ENCODE measurements around the gene F2RL1. TPM values are rescaled to one million over a fixed set of nuclear protein-coding genes. Genes with fewer than 3 reads are reported as not detected.
"Not testable (repeated sequence)": the region's sequence is repeated elsewhere in the genome, so short reads cannot be mapped to it uniquely, and the experiment has no call there.

Gene F2RL1
- total RNA-seq, 1 experiment from 2014 or later, result 51.8 TPM

DNA sequence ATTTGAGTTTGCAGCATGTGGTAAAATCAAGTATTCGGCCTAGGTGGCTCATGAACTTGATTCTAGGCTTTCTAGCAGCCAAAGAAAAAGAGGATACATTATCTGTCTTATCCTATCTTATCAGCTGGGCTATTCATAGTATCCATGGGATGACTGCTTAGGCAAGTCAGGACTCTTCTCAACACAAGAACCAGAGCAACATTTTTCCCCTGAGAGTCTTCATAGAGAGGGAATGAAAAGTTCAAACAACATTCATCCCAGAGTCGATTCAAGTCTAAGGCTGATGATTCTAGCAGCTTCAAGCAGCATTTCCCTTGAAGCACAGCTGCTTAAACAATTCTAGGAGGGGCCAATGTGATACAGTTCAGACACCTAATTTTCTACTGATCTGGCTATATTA is 33.9 kb downstream of the F2RL1 start:
- Histone ChIP-seq H3K9me3 (0 out of 2 replicates have a peak, but pooled peaks cover 10% of the 10 kb centered on the region), H3K27me3 (replicated peaks; ENCODE audit: control insufficient read depth, insufficient read depth, low read length) (no peaks in the 10 kb centered on the region), H3K4me1 (peaks cover 46% of the 10 kb centered on the region), H3K4me3 (ENCODE audit: low read depth, low read length) (no peak overlapping the region), H3K36me3 (ENCODE audit: control insufficient read depth, insufficient read depth, low read length) (no peaks in the 10 kb centered on the region)
- intact Hi-C loops (cut with micrococcal nuclease; ENCODE audit: unreplicated experiment), result no loop called here
- Mint-ChIP-seq H3K27ac (ENCODE audit: unreplicated experiment) (no peak overlapping the region), H3K4me3 (ENCODE audit: unreplicated experiment) (no peak overlapping the region), H3K36me3 (ENCODE audit: insufficient read depth, unreplicated experiment) (no peaks in the 10 kb centered on the region), H3K4me1 (ENCODE audit: low read depth, unreplicated experiment) (peaks cover 35% of the 10 kb centered on the region), H3K27me3 (ENCODE audit: insufficient read depth, unreplicated experiment) (no peaks in the 10 kb centered on the region), H3K9me3 (ENCODE audit: unreplicated experiment) (peaks cover 11% of the 10 kb centered on the region)
- no TSS peak for BruUV-seq (replicated peaks)
- POLR2A ChIA-PET, result no interaction called here
- CTCF ChIA-PET, result interaction anchor here (0.6 kb wide), 1 partner anchor 95 kb away, joined by 12 read pairs; no protein-coding TSS in a partner anchor
- TF ChIP-seq, protein P1, sequence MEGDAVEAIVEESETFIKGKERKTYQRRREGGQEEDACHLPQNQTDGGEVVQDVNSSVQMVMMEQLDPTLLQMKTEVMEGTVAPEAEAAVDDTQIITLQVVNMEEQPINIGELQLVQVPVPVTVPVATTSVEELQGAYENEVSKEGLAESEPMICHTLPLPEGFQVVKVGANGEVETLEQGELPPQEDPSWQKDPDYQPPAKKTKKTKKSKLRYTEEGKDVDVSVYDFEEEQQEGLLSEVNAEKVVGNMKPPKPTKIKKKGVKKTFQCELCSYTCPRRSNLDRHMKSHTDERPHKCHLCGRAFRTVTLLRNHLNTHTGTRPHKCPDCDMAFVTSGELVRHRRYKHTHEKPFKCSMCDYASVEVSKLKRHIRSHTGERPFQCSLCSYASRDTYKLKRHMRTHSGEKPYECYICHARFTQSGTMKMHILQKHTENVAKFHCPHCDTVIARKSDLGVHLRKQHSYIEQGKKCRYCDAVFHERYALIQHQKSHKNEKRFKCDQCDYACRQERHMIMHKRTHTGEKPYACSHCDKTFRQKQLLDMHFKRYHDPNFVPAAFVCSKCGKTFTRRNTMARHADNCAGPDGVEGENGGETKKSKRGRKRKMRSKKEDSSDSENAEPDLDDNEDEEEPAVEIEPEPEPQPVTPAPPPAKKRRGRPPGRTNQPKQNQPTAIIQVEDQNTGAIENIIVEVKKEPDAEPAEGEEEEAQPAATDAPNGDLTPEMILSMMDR (IDR thresholded peaks at IDR 0.05; ENCODE audit: insufficient read depth in 1 of 2, low read depth in 1 of 2, low read length in 1 of 2, severe bottlenecking in 1 of 2, unreplicated experiment in 1 of 2), result no peak
- DNase-seq, result no peak

DNA sequence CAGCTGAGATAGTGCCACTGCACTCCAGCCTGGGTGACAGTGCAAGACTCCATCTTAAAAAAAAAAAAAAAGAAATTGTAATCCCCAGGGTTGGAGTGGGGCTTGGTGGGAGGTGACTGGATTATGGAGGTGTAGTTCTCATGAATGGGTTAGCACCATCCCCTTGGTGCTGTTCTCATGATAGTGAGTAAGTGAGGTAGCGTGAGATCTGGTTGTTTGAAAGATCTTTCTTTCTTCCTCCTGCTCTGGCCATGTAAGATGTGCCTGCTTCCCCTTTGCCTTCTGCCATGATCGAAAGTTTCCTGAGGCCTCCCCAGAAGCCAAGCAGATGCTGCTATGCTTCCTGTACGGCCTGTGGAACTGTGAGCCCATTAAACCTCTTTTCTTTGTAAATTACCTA is 34.9 kb downstream of the F2RL1 start:
- H3K27ac Mint-ChIP-seq (ENCODE audit: unreplicated experiment); intact Hi-C loops (cut with micrococcal nuclease; ENCODE audit: unreplicated experiment); H3K36me3 Mint-ChIP-seq (ENCODE audit: insufficient read depth, unreplicated experiment); BruUV-seq (replicated peaks); H3K4me3 ChIP-seq (ENCODE audit: low read depth, low read length); DNase-seq; H3K4me3 Mint-ChIP-seq (ENCODE audit: unreplicated experiment); CTCF ChIA-PET; H3K27me3 ChIP-seq (replicated peaks; ENCODE audit: control insufficient read depth, insufficient read depth, low read length); POLR2A ChIA-PET; H3K36me3 ChIP-seq (ENCODE audit: control insufficient read depth, insufficient read depth, low read length); H3K27me3 Mint-ChIP-seq (ENCODE audit: insufficient read depth, unreplicated experiment); H3K9me3 ChIP-seq: not testable (repeated sequence)
- H3K4me1 Mint-ChIP-seq (ENCODE audit: low read depth, unreplicated experiment), result peaks cover 35% of the 10 kb centered on the region
- H3K4me1 ChIP-seq, result peaks cover 46% of the 10 kb centered on the region
- H3K9me3 Mint-ChIP-seq (ENCODE audit: unreplicated experiment), result peaks cover 11% of the 10 kb centered on the region

DNA sequence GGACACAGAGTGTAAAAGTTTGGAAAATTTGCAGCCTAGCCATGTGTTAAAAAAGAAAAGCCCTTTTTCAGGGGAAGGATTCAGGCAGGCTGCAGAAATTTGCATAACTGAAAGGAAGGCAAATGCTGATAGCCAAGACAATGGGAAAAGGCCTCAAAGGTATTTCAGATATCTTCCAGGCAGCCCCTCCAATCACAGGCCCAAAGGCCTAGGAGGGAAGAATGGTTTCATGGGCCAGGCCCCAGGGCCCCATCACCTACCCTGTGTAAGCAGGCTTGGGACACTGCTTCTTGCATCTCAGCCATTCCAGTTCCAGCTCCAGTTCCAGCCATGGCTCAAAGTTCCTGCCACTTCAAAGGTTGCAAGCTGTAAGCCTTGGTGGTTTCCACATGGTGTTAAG is 35.8 kb downstream of the F2RL1 start:
- Mint-ChIP-seq H3K27me3 (ENCODE audit: insufficient read depth, unreplicated experiment) (no peaks in the 10 kb centered on the region), H3K4me3 (ENCODE audit: unreplicated experiment) (no peak overlapping the region), H3K9me3 (ENCODE audit: unreplicated experiment) (peaks cover 11% of the 10 kb centered on the region), H3K27ac (ENCODE audit: unreplicated experiment) (no peak overlapping the region), H3K4me1 (ENCODE audit: low read depth, unreplicated experiment) (peaks cover 35% of the 10 kb centered on the region), H3K36me3 (ENCODE audit: insufficient read depth, unreplicated experiment) (no peaks in the 10 kb centered on the region)
- BruUV-seq (replicated peaks), result no TSS peak
- Histone ChIP-seq H3K27me3 (replicated peaks; ENCODE audit: control insufficient read depth, insufficient read depth, low read length) (no peaks in the 10 kb centered on the region), H3K36me3 (ENCODE audit: control insufficient read depth, insufficient read depth, low read length) (no peaks in the 10 kb centered on the region), H3K9me3 (0 out of 2 replicates have a peak, but pooled peaks cover 10% of the 10 kb centered on the region), H3K4me1 (peaks cover 37% of the 10 kb centered on the region), H3K4me3 (ENCODE audit: low read depth, low read length) (no peak overlapping the region)
- CTCF ChIA-PET, result no interaction called here
- no peak for DNase-seq
- intact Hi-C loops (cut with micrococcal nuclease; ENCODE audit: unreplicated experiment), result no loop called here
- TF ChIP-seq, protein P1 (IDR thresholded peaks at IDR 0.05; ENCODE audit: insufficient read depth in 1 of 2, low read depth in 1 of 2, low read length in 1 of 2, severe bottlenecking in 1 of 2, unreplicated experiment in 1 of 2), result no peak
- POLR2A ChIA-PET, result no interaction called here

DNA sequence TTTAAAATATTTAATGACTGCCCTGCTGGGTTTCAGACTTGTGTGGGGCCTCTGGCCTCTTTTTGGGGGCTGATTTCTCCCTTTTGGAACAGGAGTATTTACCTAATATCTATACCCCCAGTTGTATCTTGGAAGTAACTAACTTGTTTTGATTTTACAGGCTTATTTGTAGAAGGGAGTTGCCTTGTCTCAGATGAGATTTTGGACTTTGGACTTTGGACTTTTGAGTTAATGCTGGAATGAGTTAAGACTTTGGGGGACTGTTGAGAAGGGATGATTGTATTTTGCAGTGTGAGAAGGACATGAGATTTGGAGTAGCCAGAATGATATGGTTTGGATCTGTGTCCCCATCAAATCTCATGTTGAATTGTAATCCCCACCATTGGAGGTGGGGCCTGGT is 36.7 kb downstream of the F2RL1 start:
- peaks cover 11% of the 10 kb centered on the region for H3K9me3 Mint-ChIP-seq (ENCODE audit: unreplicated experiment)
- H3K27ac Mint-ChIP-seq (ENCODE audit: unreplicated experiment); H3K4me3 Mint-ChIP-seq (ENCODE audit: unreplicated experiment); H3K27me3 ChIP-seq (replicated peaks; ENCODE audit: control insufficient read depth, insufficient read depth, low read length); H3K36me3 ChIP-seq (ENCODE audit: control insufficient read depth, insufficient read depth, low read length); CTCF ChIA-PET; H3K27me3 Mint-ChIP-seq (ENCODE audit: insufficient read depth, unreplicated experiment); H3K4me3 ChIP-seq (ENCODE audit: low read depth, low read length); H3K9me3 ChIP-seq; POLR2A ChIA-PET; DNase-seq; intact Hi-C loops (cut with micrococcal nuclease; ENCODE audit: unreplicated experiment); BruUV-seq (replicated peaks); H3K36me3 Mint-ChIP-seq (ENCODE audit: insufficient read depth, unreplicated experiment): not testable (repeated sequence)
- peaks cover 29% of the 10 kb centered on the region for H3K4me1 ChIP-seq
- H3K4me1 Mint-ChIP-seq (ENCODE audit: low read depth, unreplicated experiment), result peaks cover 35% of the 10 kb centered on the region
